Astrocyte of the cerebellum (primary cell): ENCODE results near the gene CD70.
"Not testable (repeated sequence)": the region's sequence is repeated elsewhere in the genome, so short reads cannot be mapped to it uniquely, and the experiment has no call there.

ENCODE experiments used
- DNase-seq: peaks from one replicate; pipeline ENCODE4 v3.0.0-alpha.2; 2011; ENCODE audit warnings: low read depth
- H3K4me3 ChIP-seq: 2 replicates; pipeline ENCODE4 v1.5.1; 2011; ENCODE audit warnings: mild to moderate bottlenecking, low read depth, low read length, moderate library complexity
- CTCF ChIP-seq: IDR thresholded peaks from 2 replicates; pipeline ENCODE4 v1.5.1; 2012; ENCODE audit warnings: low read length, low read depth, moderate library complexity, mild to moderate bottlenecking; ENCODE audit errors: missing control alignments
- in situ Hi-C: cut with HindIII; loops from 2 replicates; pipeline ENCODE4 v1.10.0; 2017; ENCODE audit warnings: low sequenced_read_pairs

Gene CD70

GRCh38 chr19:6587093-6587820 is 3.7 kb downstream of the CD70 start:
- in situ Hi-C loops: no loop called here
- TF ChIP-seq CTCF: no peak
- peak overlapping the region; percentile 11 for H3K4me3 ChIP-seq
- DNase-seq: no peak

- no peak for TF ChIP-seq CTCF
- in situ Hi-C loops: no loop called here
- no peak for DNase-seq
- no peak overlapping the region for H3K4me3 ChIP-seq
These were observed 4.2 kb downstream of the CD70 start for GRCh38 chr19:6586726-6587092.

- DNase-seq: no peak
- in situ Hi-C loops: no loop called here
- no peak overlapping the region for H3K4me3 ChIP-seq
- TF ChIP-seq CTCF: no peak
These were observed 4.9 kb downstream of the CD70 start for GRCh38 chr19:6586056-6586455.

- in situ Hi-C loops, DNase-seq, H3K4me3 ChIP-seq: not testable (repeated sequence)
These were observed 8.2 kb downstream of the CD70 start for GRCh38 chr19:6582515-6583484.

GRCh38 chr19:6580313-6580712 is 10.6 kb downstream of the CD70 start:
- H3K4me3 ChIP-seq: no peak overlapping the region
- no peak for TF ChIP-seq CTCF
- in situ Hi-C loops: no loop called here
- DNase-seq: peak; percentile 31

- H3K4me3 ChIP-seq: no peak overlapping the region
- TF ChIP-seq CTCF: no peak
- no peak for DNase-seq
- in situ Hi-C loops: no loop called here
These were observed 11.3 kb downstream of the CD70 start for GRCh38 chr19:6579450-6580178.
